GM19372 (cell line): ENCODE data around the gene UBAP2L.
A peak's percentile ranks its signal among the peaks of the same experiment; 100 is the strongest.

ENCODE experiments used
- ATAC-seq: cut with Tn5 transposase; IDR thresholded peaks from one replicate; pipeline ENCODE4 v1.9.1; 2021; ENCODE audit warnings: mild to moderate bottlenecking, low read depth, moderate library complexity; ENCODE audit not compliant: unreplicated experiment

The UBAP2L gene

GRCh38 chr1:154220071-154220969 is at the start of gene UBAP2L:
Gene UBAP2L, plus strand, starts transcription at chr1:154220955. Its CDS starts 4,169 bp downstream, at chr1:154225124.
- peak; percentile 95 for ATAC-seq

GRCh38 chr1:154171223-154171583 is 49.6 kb upstream of the UBAP2L start:
- ATAC-seq = no peak

- ATAC-seq = no peak
These were observed 48.9 kb upstream of the UBAP2L start for GRCh38 chr1:154171880-154172279.

GRCh38 chr1:154174654-154175053 is 46.1 kb upstream of the UBAP2L start:
- no peak for ATAC-seq

- ATAC-seq = no peak
These were observed 44.4 kb upstream of the UBAP2L start for GRCh38 chr1:154176337-154176736.

- ATAC-seq = no peak
These were observed 42.7 kb upstream of the UBAP2L start for GRCh38 chr1:154178013-154178412.

GRCh38 chr1:154178911-154179811 is 41.6 kb upstream of the UBAP2L start:
- no peak for ATAC-seq

GRCh38 chr1:154179946-154180687 is 40.6 kb upstream of the UBAP2L start:
- no peak for ATAC-seq

GRCh38 chr1:154181944-154182343 is 38.8 kb upstream of the UBAP2L start:
- no peak for ATAC-seq

- peak; percentile 57 for ATAC-seq
These were observed 38.3 kb upstream of the UBAP2L start for GRCh38 chr1:154182344-154183045.

- ATAC-seq = peak; percentile 70
These were observed 37.5 kb upstream of the UBAP2L start for GRCh38 chr1:154183046-154183915.

- ATAC-seq = no peak
These were observed 34.6 kb upstream of the UBAP2L start for GRCh38 chr1:154186177-154186576.

GRCh38 chr1:154186852-154187501 is 33.8 kb upstream of the UBAP2L start:
- ATAC-seq = no peak

GRCh38 chr1:154190550-154190949 is 30.2 kb upstream of the UBAP2L start:
- no peak for ATAC-seq

GRCh38 chr1:154191990-154192461 is 28.7 kb upstream of the UBAP2L start, which contains the start of gene TPM3:
Gene TPM3, minus strand, starts transcription at chr1:154192100. Its CDS starts 82 bp downstream, at chr1:154192018.
- ATAC-seq = no peak

GRCh38 chr1:154192476-154192875 is 28.3 kb upstream of the UBAP2L start:
- ATAC-seq = no peak

- ATAC-seq = no peak
These were observed 26.9 kb upstream of the UBAP2L start for GRCh38 chr1:154193821-154194220.
